GM12873 (cell line): ENCODE results near the gene CD209.

Experiments used
- CTCF ChIP-seq: IDR thresholded peaks from 2 replicates; pipeline ENCODE4 v1.5.1; 2012; ENCODE audit warnings: low read depth, mild to moderate bottlenecking, moderate library complexity, low read length, control low read depth; ENCODE audit not compliant: insufficient read depth; ENCODE audit errors: missing control alignments

CD209 gene

GRCh38 chr19:7697721-7698287, 49.5 kb downstream of the CD209 start:
- TF ChIP-seq CTCF = no peak

GRCh38 chr19:7694499-7694898, 52.8 kb downstream of the CD209 start:
- no peak for TF ChIP-seq CTCF

GRCh38 chr19:7692417-7693088, 54.8 kb downstream of the CD209 start:
- no peak for TF ChIP-seq CTCF

- TF ChIP-seq CTCF = no peak
These were observed 55.8 kb downstream of the CD209 start for GRCh38 chr19:7691497-7691896.

- TF ChIP-seq CTCF = no peak
These were observed 56.5 kb downstream of the CD209 start for GRCh38 chr19:7690779-7691258.
